Measurements from ENCODE around the gene TUBGCP5.

DNA sequence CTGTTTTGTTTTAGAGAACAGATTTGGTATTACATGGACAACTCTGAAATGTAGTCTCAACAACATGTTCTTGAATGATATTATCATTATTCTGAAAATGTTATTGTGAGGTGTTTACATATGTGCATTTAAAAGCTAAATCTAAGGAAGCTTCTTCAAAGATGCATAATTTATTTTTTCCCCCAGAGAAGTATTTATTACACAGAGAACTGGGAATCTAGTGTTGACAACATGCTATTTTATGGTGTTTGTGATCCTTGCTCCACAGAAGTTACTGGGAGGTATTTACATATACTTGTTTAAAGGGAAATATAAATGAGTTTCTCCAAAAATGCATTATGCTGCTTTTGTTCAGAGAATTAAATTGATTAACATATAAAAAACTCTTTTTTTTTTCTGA lies 18.3 kb upstream of the TUBGCP5 start:
- TF ChIP-seq, protein P1, sequence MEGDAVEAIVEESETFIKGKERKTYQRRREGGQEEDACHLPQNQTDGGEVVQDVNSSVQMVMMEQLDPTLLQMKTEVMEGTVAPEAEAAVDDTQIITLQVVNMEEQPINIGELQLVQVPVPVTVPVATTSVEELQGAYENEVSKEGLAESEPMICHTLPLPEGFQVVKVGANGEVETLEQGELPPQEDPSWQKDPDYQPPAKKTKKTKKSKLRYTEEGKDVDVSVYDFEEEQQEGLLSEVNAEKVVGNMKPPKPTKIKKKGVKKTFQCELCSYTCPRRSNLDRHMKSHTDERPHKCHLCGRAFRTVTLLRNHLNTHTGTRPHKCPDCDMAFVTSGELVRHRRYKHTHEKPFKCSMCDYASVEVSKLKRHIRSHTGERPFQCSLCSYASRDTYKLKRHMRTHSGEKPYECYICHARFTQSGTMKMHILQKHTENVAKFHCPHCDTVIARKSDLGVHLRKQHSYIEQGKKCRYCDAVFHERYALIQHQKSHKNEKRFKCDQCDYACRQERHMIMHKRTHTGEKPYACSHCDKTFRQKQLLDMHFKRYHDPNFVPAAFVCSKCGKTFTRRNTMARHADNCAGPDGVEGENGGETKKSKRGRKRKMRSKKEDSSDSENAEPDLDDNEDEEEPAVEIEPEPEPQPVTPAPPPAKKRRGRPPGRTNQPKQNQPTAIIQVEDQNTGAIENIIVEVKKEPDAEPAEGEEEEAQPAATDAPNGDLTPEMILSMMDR (IDR thresholded peaks at IDR 0.05), result no peak
- TF ChIP-seq POLR2A (IDR thresholded peaks at IDR 0.05), result no peak

Measured in sigmoid colon (tissue), 3 donors.